ENCODE results near the gene SLC1A3.

Gene SLC1A3

GRCh38 chr5:36600917-36601527 is 5.4 kb upstream of the SLC1A3 start:
- DNase-seq = no peak

GRCh38 chr5:36602704-36603321 is 3.6 kb upstream of the SLC1A3 start:
- peak; percentile 13 for DNase-seq

- DNase-seq = no peak
These were observed 1.2 kb upstream of the SLC1A3 start for GRCh38 chr5:36605241-36605640.

- no peak for DNase-seq
These were observed 374 bp upstream of the SLC1A3 start for GRCh38 chr5:36606036-36606427.

- DNase-seq = no peak
These were observed 737 bp downstream of the SLC1A3 start for GRCh38 chr5:36607114-36607571.

GRCh38 chr5:36607838-36608783 is 1.7 kb downstream of the SLC1A3 start:
- DNase-seq = no peak

- DNase-seq = no peak
These were observed 4.2 kb downstream of the SLC1A3 start for GRCh38 chr5:36610621-36611020.

- no peak for DNase-seq
These were observed 5.3 kb downstream of the SLC1A3 start for GRCh38 chr5:36611520-36612274.

- DNase-seq = no peak
These were observed 6.8 kb downstream of the SLC1A3 start for GRCh38 chr5:36613241-36613640.

GRCh38 chr5:36613771-36614656 is 7.6 kb downstream of the SLC1A3 start:
- no peak for DNase-seq

GRCh38 chr5:36614657-36615308 is 8.4 kb downstream of the SLC1A3 start:
- DNase-seq = no peak

- no peak for DNase-seq
These were observed 12.7 kb downstream of the SLC1A3 start for GRCh38 chr5:36619012-36619635.

GRCh38 chr5:36621985-36622384 is 15.6 kb downstream of the SLC1A3 start:
- no peak for DNase-seq

GRCh38 chr5:36623832-36624231 is 17.4 kb downstream of the SLC1A3 start:
- DNase-seq = peak; percentile 31

GRCh38 chr5:36624277-36624676 is 17.9 kb downstream of the SLC1A3 start:
- DNase-seq = peak; percentile 22

GRCh38 chr5:36628695-36629094 is 22.3 kb downstream of the SLC1A3 start:
- DNase-seq = no peak

- DNase-seq = no peak
These were observed 23.3 kb downstream of the SLC1A3 start for GRCh38 chr5:36629729-36630128.

GRCh38 chr5:36630201-36631145 is 24.1 kb downstream of the SLC1A3 start:
- DNase-seq = no peak

- DNase-seq = no peak
These were observed 24.7 kb downstream of the SLC1A3 start for GRCh38 chr5:36631154-36631553.

Measured in hematopoietic multipotent progenitor cell treated with erythropoietin and hydrocortisone succinate and interleukin-3 and kit ligand, for 8 days (in vitro differentiated cells).